Fibroblast of skin of left biceps (primary cell): ENCODE measurements around the gene SLFN14.
"Not testable (repeated sequence)": the region's sequence is repeated elsewhere in the genome, so short reads cannot be mapped to it uniquely, and the experiment has no call there.

ENCODE experiments used
- DNase-seq, 2 experiments: peaks; one replicate each; pipeline ENCODE4 v3.0.0-alpha.2; 2013; ENCODE audit warnings: low read depth in 2 of 2

SLFN14 gene

DNA sequence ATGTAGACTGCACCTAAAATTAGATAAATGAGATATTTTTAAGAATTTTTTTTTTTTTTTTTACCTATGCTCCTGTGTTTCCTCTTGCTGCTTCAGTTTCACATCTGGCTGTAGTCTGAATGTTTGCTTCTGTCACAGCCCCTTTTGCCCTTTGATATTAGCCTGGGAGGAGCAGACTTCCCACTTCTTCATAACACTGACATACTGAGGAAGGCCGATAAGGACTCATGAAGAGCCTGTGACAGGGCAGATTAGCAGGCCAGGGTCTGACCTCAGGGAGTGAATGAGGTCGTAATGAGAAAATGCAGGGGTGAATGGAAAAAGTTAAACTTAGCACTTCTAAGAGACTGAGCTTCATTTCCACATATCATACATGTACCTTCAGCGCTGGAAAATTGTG is at the start of gene SLFN14:
SLFN14 (minus strand) TSS at position 117 of the 400 bp plus-strand sequence. CDS start 2,757 bp downstream, outside the sequence.
- no peak for DNase-seq

DNA sequence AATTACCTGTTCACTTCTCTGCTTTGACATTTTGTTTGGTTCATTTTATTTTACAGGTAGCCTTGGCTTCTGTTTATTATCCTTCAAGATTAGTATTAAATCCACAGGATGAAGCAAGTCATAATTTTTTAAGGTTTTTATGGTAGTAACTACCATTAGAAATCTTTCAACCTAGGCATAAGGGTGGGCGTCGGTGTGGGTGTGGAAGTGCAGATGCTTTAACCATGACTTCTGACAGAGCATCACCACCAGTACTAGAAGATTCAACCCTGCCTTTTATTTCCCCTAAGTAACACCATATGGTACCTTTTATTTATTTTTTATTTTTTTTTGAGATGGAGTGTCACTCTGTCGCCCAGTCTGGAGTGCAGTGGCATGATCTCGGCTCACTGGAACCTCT is 49.2 kb upstream of the SLFN14 start:
- no peak for DNase-seq

DNA sequence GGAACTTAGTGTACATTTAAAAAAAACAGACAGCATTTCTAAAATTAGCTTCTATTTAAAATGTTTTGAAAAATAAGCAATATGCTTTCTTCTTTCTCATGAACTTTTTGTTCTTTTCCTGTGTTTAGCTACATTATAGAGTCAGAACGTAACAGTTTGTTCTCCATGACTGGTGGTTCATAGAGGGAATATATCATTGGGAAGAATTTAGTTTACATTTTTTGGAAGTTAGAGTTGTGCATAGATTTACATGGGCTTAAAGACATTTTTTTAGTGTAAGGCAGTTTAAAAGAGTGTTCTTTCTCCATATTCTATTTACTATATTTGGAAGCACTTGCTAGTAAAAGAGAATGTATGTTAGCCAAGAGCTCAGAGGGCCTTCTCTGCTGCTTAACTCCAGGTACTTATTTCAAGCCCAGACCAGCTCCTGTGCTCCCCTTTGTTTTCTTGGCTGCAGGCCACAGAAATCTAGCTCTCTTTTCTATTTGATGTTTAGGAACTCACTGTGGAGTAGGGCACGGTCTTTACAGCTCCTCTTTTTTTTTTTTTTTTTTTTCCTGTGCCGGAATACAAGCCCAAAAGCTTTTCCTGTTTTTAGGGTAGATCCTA is 46.7 kb upstream of the SLFN14 start:
- DNase-seq: no peak

DNA sequence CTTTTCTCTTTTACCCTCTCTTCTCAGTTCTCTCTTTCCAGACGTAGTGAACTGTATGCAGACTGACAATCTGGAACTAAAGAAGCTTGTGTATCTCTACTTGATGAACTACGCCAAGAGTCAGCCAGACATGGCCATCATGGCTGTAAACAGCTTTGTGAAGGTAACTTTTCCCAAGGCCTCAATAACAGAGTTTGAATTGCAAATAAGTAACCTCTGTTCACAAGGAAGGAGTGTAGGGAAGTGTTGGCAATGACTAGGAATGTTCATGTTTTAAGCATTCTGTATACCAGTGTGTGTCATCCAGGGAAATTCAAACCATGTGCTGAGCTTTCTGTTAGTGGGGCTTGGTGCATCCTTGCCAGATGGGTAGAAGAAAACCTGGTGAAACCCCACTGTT is 45.1 kb upstream of the SLFN14 start:
- DNase-seq: no peak

DNA sequence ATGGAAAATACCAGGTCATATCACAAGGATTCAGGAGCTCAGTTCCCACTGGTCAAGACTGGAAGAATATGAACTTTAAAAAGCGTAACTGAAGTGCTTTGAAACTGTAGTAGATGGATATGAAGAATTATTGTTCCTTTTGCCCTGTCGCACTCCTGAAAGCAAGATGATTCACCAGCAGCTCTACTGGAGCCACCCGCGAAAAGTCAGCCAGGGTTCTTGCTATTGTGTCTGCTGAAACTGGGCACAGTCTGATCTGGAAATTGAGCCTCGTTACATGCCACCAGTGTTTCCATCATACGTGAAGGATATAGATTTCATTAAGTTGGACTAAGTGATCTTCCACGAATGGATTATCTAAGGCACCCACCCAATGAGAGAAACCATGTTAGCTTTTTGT is 43.1 kb upstream of the SLFN14 start:
- DNase-seq: no peak

DNA sequence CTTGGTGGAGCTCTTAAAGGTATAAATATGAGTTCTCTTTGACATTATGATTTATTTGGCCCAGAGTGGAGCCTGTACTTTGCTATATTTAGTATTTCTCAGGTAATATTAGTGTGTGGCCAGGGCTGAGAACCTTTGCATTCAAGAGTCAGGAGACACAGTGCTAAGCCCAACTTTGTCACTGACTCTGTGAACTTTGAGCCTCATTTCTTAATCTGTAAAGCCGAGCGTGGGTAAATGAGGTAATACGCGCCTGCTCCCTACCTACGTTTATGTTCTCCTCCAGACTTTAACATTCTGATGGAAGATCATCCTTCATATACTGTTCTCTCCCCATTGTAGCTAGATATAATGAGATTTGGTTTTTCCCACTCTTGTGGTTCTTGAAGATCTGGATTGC is 37.0 kb upstream of the SLFN14 start:
- no peak for DNase-seq

DNA sequence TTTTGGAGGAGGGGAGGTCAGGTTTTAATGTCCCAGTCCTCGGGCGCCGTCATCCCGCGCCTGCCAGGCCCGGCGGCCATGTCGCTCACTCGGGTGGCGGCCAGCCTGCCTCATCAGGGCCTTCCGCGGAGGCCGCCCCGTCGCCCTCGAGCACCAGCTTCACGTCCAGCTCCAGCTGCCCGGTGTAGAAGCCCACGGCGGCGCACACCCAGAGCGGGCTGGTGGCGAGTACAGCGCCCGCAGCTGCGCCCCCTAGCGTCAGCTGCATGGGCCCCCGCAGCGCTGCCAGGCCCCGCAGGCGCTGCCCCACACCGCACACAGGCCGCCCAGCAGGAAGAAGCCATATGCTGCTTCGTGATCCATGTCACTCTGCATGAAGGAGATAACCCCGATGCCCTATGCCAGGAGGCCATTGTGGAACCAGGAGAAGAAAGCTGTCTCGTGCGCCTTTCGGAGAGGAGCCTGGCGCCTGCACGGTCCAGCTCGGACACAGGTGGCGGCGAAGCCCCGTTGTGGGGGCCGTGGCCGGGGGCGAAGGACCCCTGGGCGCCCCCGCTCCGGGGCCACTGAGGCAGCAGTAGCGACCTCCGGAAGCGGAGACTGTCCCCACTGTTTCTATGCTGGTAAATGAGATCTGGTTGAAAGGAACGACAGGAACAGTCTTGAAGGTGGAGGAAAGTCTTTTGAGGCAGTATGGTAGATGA is 36.1 kb upstream of the SLFN14 start:
- DNase-seq: no peak

DNA sequence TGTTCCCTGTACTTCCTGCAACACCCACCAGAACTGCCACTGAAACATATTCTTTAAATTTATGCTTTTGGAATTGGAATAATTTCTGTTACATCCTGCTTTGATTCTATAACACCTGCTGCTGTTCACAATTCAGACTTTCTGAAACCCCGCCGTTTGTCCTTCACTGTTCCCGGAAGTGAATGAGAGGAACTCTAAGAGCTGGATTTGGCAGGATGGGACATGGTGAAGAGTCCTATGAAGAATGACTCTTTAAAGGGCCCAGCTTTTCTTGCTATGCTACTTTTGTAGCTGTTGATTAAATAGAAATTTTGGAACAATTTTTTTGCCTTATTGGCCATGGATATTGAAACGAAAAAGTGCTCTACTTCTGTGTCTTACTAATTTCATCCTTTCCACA is 35.5 kb upstream of the SLFN14 start:
- DNase-seq: no peak

DNA sequence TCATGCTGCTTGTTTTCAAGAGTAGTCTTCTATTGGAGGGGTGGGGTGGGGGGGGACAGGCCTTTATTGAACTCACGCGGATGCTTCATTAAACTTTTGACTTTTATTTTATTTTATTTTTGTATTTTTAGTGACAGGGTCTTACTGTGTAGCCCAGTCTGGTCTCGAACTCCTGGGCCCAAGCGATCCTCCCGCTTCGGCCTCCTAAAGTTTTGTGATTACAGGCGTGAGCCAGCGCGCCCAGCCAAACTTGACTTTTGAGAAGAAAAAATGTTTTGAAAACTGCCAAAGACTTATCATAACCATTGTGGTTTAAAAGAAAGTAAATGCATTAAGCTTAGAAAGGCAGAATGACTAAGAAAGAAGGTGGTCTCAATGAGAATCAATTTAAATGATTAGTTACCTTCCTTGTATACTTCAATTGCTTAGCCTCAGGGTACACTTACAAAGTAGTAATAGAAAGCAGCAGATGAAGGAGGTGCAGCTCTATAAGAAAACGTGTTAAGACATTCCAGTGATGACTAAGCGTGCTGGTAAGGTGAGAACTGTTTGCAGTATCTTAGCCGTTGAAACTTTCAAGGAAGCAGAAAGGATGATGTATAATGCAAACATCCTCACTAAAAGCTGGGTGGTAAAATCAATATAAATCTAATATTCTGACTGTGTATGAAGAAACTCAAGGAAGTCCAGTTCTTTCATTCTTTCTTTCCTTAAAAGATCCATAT is 27.7 kb upstream of the SLFN14 start:
- DNase-seq: peak in 1 of 2 experiments; percentile 21

DNA sequence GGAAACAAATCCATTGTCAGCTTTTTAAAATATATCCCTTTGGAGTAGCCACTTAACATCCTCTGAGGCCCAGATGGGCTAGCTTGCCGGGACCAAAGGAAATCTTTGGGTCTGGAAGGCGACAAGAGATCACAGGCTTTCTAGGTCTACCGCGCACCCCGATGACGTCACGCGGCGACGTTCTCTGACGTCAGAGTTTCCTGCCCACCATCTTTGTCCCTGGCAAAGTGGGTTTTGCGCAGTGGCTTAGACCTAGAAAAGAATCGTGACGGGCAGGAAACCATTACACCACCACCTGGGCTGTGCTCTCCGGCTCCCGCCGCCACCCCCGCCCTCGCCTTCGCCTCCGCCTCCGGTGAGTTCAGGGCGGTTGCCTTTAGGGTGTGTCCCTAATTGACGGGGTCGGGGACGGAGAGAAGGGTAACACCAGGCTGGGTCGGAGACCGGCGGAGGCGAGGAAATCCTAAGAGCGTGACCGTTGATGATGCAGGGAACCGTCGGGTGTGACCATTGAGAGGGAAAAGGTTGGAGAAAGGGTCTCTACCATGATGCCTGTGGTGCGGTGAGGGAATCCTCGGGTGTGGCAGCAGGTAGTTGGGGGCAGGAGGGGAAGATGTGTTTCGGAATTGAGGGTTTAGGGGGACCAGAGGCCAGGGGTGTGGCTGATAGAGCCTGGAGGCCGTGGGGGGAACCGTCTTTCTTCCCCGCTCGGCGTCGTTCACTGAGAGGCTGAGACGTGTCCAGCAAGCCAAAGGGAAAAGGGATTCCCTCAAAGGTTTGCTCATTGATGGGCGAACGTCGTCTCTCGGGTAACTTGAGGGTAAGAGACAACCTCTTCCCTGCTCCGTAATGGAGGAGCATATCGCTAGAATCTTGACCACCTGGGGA is 26.7 kb upstream of the SLFN14 start, which contains the start of gene AP2B1:
AP2B1 (plus strand) TSS at position 249 of the 888 bp plus-strand sequence. CDS start 6,709 bp downstream, outside the sequence.
- DNase-seq: peak; percentile 90

DNA sequence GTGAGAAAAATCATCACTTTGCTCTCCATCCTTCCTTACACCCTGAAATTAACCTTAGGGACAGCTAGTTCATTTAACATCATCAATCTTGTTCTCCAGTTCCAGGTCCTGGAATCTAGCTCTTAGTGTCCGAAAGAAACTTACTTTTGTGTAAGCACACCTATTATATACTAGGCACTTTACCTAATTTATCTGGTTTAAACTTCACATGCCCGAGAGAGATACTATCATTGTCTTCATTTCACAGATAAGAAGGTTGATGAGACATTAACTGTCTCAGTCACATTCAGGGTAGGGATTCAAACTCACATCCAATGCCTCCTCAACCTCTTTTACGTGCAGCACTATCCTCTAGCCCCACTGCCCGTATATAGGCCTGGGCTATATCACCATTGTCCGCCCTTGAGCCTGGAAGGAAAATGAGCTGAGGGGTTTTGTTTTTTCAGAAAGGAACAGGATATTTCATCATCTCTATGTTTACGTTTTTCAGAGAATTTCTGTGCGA is 26.0 kb upstream of the SLFN14 start:
- no peak for DNase-seq

DNA sequence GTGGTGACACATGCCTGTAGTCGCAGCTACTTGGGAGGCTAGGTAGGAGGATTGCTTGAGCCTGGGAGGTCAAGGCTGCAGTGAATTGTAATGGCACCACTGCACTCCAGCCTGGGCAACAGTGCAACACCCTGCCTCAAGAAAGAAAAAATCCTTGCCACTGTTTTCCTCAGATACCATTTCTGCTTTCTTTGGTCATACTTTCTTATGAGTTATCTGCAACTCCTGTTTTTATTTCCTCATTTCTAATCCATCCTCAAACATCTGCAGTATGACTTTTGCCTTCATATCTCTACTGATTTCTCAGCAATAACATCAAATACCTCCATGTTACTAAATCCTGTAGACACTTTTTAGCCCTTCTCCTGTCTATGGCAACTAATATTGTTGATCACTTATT is 23.4 kb upstream of the SLFN14 start:
- no peak for DNase-seq

DNA sequence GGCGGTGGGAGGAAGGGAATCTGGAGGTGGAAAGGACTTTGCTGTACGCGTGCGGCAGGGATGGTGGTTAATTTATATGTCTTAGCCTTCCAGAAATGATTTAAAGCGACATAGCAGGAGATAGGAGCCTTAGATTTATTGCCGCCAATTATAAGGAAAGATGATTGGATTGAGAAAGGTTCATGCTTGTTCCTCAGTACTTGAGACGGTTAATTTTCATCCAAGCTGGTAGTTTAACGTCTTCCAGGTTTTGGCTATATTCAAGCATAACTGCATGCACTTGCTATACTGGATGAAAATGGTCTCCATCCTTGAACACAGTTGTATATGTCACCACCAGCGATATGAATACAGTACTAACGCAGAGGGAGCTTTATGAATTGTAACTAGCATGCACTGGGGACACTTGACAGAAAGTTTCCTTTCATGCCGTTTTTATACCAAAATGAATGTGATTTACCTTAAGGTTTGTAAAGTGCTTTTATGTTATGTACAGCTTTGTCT is 18.4 kb upstream of the SLFN14 start:
- DNase-seq: no peak

DNA sequence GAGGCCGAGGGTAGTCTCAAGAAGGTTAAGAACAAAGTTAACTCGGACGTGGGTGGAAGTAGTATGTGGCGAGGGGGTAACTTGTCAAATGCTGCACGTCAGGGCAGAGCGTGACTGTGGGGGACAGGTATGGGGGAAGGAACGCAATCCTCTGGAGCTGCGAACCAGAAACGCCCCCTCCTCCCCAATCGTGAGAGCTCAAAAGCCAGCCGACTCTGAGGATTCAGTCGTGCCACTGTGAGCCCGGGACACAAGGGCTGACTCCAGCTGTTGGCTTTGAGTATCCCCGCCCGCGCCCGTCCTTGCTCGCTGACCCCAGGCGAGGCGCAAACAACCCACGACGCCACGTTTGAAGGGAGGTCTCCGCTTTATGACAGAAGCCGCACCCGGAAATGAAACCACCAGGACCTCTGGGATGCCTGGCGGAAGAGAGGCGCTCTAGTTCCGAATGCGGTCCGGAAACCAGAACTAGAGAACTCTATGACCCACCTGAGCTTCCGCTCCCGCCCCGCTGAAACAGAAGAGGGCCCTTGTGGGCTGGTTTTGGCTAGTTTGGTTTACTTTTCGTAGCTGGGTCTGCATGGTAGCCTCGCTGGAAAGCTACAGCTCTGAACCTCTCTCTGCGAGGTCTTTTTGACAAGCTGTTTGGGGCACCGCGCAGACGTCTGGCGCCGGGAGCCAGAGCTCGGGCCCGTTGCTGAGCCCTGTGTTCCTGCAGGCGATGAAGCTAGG is 17.7 kb upstream of the SLFN14 start, which contains the start of gene PEX12:
PEX12 (minus strand) TSS at position 375 of the 732 bp plus-strand sequence. CDS start 550 bp downstream, outside the sequence.
- DNase-seq: peak; percentile 60 to 72

DNA sequence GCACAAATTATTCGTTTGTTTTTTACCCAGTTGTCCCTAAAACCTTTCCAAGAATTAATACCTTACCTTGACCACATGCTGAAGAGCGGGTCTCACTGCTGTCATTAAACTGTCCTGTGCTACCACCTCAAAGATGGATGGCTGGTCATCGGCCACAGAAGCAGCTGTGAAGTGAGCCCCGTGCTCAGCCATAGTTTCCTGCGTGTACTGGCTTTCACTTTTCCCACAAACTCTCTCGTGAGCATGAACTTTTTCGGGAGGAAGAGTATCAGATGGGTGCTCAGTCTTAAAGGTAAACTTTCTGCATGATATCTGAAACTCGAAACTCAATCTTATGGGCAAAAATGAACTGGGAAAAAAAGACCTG is 17.2 kb upstream of the SLFN14 start:
- DNase-seq: no peak

DNA sequence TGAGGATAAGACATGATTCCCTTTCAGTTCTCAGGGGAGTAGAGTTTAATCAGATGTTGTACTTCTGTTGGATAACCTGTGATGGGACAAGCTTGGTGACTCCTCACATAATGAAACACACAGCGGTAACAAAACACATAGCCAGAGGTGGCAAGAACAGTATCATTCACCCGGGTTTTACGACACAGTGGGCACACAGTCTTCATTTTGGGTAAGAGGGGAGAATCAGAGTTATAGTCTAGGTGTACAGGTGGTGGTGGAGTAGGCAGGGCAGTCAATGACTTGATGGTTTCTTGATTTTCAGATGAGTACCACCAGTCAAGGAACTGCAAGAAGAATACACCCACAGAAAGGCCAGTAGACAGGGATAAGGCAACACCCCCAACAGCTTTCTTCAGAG is 15.1 kb upstream of the SLFN14 start:
- DNase-seq: no peak

DNA sequence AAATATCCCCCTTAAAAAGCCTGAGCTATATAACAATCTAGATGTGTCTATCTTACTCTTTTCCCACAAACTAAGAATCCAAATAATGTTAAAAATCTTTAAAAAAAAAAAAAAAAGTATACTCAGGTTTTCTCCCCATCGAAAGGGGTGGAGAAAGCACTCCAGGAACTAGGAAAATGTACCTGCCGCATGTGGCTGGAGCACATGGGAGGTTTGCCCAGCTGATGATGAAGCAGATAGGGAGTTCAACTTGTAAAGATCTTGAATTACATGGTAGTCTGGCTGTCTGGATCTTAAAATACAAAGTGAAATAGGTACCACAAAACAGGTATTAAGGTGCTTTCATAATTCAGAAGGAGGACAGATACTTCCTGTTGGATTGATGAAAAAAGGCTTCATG is 8.8 kb upstream of the SLFN14 start:
- no peak for DNase-seq

DNA sequence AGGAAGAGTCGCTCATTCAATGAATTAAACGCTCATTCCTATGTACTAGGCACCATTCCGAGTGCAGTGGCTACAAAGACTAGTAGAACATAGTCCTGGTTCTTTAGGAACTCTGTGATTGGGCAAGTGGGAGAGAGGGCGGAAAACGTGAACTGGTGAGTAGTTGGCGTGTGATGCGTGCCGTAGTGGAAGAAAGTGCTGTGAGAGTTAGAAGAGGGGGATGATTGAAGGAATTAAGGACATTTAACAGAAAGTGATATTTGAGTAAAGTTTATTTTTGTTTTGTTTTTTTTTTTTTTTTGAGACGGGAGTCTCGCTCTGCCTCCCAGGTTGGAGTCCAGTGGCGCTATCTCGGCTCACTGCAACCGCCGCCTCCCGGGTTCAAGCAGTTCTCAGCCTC is 7.9 kb upstream of the SLFN14 start:
- no peak for DNase-seq

DNA sequence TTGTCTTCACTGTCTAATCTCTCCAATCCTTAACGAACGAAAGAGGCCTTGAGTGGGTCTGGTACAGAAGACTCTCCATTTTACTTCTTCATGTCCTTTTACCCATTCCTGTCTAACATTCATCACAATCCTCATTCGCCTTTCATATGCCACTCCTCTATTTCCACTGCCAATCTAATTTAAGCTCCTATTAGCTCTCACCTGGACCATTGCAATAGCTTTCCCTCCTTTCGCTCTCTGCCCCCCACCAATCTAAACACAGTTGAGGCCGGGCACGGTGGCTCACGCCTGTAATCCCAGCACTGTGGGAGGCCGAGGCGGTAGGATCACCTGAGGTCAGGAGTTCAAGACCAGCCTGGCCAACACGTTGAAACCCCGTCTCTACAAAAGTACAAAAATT is 6.3 kb upstream of the SLFN14 start:
- no peak for DNase-seq

DNA sequence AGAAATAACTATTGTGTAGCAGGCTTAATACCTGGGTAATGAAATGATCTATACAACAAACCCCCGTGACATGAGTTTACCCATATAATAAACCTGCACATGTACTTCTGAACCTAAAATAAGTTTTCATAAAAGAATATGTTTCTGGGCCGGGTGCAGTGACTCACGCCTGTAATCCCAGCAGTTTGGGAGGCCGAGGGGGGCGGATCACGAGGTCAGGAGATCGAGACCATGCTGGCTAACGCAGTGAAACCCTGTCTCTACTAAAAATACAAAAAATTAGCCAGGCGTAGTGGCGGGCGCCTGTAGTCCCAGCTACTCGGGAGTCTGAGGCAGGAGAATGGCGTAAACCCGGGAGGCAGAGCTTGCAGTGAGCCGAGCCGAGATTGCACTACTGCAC is 2.6 kb upstream of the SLFN14 start:
- not testable (repeated sequence) for DNase-seq
